Stomach smooth muscle (tissue), 2 donors: Measurements from ENCODE around the gene FAM20C.

Experiments
- H3K27ac ChIP-seq: one replicate; pipeline ENCODE4 v1.7.0; 2013; ENCODE audit warnings: mild to moderate bottlenecking, low read length, inconsistent platforms
- H3K27me3 ChIP-seq, 2 donors: one replicate each; pipeline ENCODE4 v1.7.0; 2013; ENCODE audit warnings: low read length in 2 of 2; ENCODE audit not compliant: insufficient read depth in 2 of 2, control insufficient read depth in 1 of 2
- H3K36me3 ChIP-seq, 2 donors: one replicate each; pipeline ENCODE4 v1.7.0; 2013; ENCODE audit warnings: low read length in 2 of 2; ENCODE audit not compliant: control insufficient read depth in 2 of 2, insufficient read depth in 2 of 2
- H3K4me1 ChIP-seq: one replicate; pipeline ENCODE4 v1.7.0; 2013; ENCODE audit warnings: low read length; ENCODE audit not compliant: control insufficient read depth, insufficient read depth
- H3K4me3 ChIP-seq, 2 donors: one replicate each; pipeline ENCODE4 v1.7.0; 2013; ENCODE audit warnings: low read length in 2 of 2
- H3K9ac ChIP-seq, 2 donors: one replicate each; pipeline ENCODE4 v1.7.0; 2013; ENCODE audit warnings: low read length in 2 of 2, mild to moderate bottlenecking in 1 of 2
- H3K9me3 ChIP-seq, 2 donors: one replicate each; pipeline ENCODE4 v1.7.0; 2013; ENCODE audit warnings: low read length in 2 of 2; ENCODE audit not compliant: control insufficient read depth in 2 of 2
- donor health status: healthy.
- donor health status: Pancreatic carcinoma.

The FAM20C gene

DNA sequence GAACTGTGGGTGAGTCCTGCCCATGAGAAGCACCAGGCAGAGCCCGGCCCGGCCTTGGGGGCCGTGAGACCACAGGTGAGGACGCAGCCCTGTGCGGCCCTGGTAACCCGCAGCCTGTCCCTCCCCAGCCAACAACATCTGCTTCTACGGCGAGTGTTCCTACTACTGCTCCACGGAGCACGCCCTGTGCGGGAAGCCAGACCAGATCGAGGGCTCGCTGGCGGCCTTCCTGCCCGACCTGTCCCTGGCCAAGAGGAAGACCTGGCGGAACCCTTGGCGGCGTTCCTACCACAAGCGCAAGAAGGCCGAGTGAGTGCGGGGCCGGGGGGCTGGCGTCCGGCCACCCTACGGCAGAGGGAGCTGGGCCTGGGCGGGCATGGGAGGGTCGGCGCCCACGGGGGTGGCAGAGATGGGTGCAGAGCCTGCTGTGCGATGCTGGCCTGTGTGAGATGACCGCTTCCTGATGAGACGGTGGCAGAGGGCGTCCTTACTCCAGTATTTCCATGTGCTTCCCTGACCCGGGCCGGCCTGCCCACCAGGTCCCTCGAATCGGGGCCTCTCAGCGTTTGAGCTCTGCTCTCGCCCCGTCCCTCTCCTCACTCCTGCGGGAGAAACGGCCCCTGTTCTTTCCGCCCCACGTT is 63.5 kb downstream of the FAM20C start:
- H3K4me1 ChIP-seq, result no peaks in the 10 kb centered on the region
- no peak overlapping the region for H3K9ac ChIP-seq
- no peak overlapping the region for H3K27ac ChIP-seq
- H3K36me3 ChIP-seq, result peaks cover 66 to 80% of the 10 kb centered on the region in 2 donors
- H3K9me3 ChIP-seq, result no peaks in the 10 kb centered on the region
- H3K4me3 ChIP-seq, result no peak overlapping the region
- no peaks in the 10 kb centered on the region for H3K27me3 ChIP-seq

DNA sequence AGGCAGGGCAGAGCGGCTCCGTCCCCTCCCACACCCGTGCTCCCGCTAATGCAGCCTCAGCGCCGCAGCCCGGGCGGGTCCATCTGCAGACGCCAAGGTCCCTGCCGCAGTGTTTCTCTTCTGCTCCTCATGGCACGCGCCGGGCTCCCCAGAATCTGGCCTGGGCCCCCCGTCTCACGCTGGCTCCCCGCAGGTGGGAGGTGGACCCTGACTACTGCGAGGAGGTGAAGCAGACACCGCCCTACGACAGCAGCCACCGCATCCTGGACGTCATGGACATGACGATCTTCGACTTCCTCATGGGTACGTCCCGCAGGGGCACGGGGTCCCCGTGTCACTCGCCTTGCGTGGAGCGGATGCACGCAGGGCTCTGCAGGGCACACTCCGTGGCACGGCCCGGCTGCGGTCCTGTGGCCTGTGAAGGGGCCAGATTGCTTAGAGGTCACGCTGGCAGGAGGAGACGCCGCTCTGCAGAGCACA is 64.1 kb downstream of the FAM20C start:
- Histone ChIP-seq H3K4me1 (no peaks in the 10 kb centered on the region), H3K27ac (no peak overlapping the region), H3K27me3 (no peaks in the 10 kb centered on the region), H3K4me3 (no peak overlapping the region), H3K36me3 (peaks cover 69 to 83% of the 10 kb centered on the region in 2 donors), H3K9ac (no peak overlapping the region), H3K9me3 (no peaks in the 10 kb centered on the region)

DNA sequence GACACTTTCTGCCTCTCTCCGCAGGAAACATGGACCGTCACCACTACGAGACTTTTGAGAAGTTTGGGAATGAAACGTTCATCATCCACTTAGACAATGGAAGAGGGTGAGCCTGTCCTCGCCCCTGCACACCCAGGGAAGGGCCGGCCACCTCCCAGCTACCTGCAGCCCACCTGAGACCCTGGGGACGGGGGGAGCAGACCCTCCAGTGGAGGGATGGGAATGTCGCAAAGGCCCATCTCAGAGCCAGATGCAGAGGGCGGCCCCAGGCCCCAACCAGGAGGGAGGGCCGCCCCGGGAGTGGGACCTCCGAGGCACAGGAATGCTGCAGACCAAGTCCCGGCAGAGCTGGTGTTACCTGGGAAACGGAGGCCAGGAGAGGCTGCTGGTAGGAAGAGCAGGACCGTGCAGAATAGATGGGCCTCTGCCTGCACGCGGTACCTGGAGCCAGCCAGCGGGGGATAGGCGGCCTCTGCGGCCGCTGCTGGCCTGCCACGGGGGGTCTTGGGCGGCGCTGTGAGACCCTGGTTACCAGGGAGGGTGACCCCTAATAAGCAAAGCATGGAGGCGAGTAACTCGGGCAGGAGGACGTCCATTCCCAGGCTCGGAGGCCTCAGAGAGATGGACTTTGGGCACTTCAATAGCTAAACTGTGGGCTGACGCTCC is 64.7 kb downstream of the FAM20C start:
- Histone ChIP-seq H3K27me3 (no peaks in the 10 kb centered on the region), H3K36me3 (peaks cover 67 to 77% of the 10 kb centered on the region in 2 donors)

DNA sequence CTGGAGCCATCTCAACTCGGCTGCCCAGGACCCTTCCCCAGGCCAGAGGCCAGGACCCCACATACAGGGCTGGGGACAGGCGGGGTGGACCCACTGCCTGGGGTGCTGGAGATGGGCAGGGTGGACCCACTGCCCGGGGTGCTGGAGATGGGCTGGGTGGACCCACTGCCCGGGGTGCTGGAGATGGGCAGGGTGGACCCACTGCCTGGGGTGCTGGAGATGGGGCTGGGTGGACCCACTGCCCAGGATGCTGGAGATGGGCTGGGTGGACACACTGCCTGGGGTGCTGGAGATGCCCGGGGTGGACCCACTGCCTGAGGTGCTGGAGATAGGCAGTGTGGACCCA is 65.2 kb downstream of the FAM20C start:
- no peak overlapping the region for H3K9ac ChIP-seq
- no peaks in the 10 kb centered on the region for H3K4me1 ChIP-seq
- no peak overlapping the region for H3K4me3 ChIP-seq
- H3K36me3 ChIP-seq, result peaks cover 62 to 72% of the 10 kb centered on the region in 2 donors
- no peaks in the 10 kb centered on the region for H3K27me3 ChIP-seq
- peaks cover 0 to 7% of the 10 kb centered on the region in 2 donors for H3K9me3 ChIP-seq
- H3K27ac ChIP-seq, result no peak overlapping the region

More for the DNA sequence above, 64.7 kb downstream of the FAM20C start:
- H3K9me3 ChIP-seq, result peaks cover 0 to 3% of the 10 kb centered on the region in 2 donors
- no peak overlapping the region for H3K9ac ChIP-seq
- H3K4me1 ChIP-seq, result no peaks in the 10 kb centered on the region
- no peak overlapping the region for H3K4me3 ChIP-seq
- no peak overlapping the region for H3K27ac ChIP-seq

DNA sequence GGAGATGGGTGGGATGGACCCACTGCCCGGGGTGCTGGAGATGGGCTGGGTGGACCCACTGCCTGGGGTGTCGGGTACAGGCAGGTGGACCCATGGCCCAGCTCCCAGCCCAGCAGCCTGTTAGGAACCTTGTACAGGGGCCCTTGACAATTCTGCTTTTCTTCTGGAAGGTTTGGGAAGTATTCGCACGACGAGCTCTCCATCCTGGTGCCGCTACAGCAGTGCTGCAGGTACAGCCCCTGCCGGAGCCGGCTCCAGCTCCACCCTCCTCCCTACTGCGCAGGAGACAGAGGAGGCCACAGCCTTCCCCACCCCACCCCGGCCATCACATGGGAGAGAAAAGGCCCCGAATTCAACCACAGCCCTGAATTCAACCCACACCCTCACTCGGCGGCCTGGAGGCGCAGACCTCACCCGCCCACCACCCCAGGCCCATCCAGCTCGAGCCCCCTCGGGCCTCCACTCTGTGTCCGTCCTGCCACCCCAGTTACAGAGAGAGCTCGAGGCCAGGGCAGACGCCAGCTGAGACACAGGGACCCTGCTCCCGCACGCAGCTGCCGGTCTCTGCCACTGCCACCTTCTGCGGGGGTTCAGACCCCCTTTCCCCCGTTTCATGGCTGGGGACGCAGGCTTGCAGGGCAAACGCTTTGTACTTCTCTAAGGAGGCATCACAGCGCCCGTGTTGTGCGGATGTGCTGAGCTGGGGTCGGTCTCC is 66.3 kb downstream of the FAM20C start:
- H3K36me3 ChIP-seq, result peaks cover 54 to 62% of the 10 kb centered on the region in 2 donors
- no peak overlapping the region for H3K9ac ChIP-seq
- H3K27ac ChIP-seq, result no peak overlapping the region
- no peaks in the 10 kb centered on the region for H3K27me3 ChIP-seq
- H3K9me3 ChIP-seq, result peaks cover 0 to 7% of the 10 kb centered on the region in 2 donors
- no peaks in the 10 kb centered on the region for H3K4me1 ChIP-seq
- H3K4me3 ChIP-seq, result no peak overlapping the region

DNA sequence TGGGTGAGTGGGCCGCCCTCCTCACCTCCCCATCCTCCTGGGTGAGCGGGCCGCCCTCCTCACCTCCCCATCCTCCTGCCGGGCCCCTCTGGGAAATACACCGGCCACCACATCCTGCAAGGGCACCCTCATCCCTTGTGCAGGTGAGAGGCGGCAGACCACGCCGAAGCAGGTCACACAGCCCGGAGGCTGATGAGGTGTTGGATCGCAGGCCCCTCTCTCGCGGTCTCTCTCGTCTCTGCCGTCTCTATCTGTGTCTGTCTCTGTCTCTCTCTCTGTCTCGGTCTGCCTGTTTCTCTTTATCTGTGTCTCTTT is 66.8 kb downstream of the FAM20C start:
- no peak overlapping the region for H3K27ac ChIP-seq
- no peak overlapping the region for H3K4me3 ChIP-seq
- peaks cover 0 to 7% of the 10 kb centered on the region in 2 donors for H3K9me3 ChIP-seq
- H3K9ac ChIP-seq, result no peak overlapping the region
- no peaks in the 10 kb centered on the region for H3K4me1 ChIP-seq
- H3K36me3 ChIP-seq, result peaks cover 54 to 57% of the 10 kb centered on the region in 2 donors
- no peaks in the 10 kb centered on the region for H3K27me3 ChIP-seq

DNA sequence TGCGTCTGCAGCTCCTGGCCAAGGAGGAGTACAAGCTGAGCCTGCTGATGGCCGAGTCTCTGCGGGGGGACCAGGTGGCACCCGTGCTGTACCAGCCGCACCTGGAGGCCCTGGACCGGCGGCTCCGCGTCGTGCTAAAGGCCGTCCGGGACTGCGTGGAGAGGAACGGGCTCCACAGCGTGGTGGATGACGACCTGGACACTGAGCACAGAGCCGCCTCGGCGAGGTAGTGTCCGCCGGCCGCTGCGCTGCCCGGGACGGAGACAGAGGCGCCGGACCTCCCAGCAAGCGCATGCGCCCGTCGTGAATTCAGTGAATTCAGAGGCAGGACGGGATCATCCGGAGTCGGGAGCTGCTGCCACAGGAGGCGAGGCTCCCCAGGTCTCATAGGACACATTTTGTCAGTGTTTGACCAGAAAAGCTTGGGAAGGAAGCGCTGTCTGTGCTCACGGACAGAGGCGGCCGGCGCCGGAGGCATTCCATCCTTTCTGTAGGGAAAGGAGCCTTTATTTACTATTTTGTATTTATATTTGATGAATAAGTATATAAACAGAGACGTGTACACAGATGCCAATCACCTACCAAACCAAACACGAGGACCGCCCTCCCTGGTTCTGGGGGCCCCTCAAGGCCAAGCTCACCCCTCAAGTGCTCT is 67.5 kb downstream of the FAM20C start:
- peaks cover 50 to 51% of the 10 kb centered on the region in 2 donors for H3K36me3 ChIP-seq
- H3K4me3 ChIP-seq, result no peak overlapping the region
- H3K9ac ChIP-seq, result no peak overlapping the region
- no peaks in the 10 kb centered on the region for H3K27me3 ChIP-seq
- no peaks in the 10 kb centered on the region for H3K4me1 ChIP-seq
- H3K9me3 ChIP-seq, result peaks cover 0 to 7% of the 10 kb centered on the region in 2 donors
- H3K27ac ChIP-seq, result no peak overlapping the region

DNA sequence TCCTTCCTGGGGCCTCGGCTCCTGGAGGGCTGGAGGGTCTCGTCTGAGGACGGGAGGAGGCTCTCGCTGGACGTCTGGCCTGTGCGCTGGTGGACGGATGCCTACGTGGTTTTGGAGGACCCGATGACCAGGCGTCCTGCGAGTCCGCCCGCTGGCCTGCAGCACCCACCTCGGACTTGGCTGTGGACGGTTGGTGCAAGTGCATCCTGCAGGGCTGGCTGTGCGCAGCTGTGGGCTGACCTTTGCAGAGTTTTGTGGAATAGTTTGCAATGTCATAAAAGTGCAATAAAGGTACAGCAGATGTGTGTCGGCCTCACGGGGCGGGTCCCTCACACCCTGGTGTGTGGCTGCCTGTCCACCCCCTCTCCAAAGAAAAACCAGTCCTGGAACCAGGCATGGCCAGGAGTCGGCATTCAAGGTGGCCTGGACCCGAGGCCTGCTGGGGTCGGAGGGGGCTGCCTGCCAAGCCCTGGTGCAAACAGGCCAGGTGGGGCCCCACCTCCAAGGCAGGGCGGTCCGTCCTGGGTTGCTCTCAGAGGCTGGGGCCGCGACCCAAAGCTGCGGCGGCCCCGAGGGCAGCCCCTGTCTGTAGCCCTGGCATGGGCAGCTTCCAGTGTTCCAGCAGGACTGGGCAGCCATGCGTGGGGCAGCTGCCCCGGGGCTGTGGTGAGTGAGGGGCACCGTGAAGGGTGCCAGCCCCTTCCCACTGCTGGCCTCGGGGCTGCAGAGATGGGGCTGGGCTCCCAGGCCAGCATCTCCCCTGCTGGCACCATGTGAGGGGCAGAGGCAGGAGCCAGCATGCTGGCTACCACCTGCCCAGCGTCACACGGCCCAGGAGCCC is 68.3 kb downstream of the FAM20C start:
- H3K9ac ChIP-seq, result no peak overlapping the region

DNA sequence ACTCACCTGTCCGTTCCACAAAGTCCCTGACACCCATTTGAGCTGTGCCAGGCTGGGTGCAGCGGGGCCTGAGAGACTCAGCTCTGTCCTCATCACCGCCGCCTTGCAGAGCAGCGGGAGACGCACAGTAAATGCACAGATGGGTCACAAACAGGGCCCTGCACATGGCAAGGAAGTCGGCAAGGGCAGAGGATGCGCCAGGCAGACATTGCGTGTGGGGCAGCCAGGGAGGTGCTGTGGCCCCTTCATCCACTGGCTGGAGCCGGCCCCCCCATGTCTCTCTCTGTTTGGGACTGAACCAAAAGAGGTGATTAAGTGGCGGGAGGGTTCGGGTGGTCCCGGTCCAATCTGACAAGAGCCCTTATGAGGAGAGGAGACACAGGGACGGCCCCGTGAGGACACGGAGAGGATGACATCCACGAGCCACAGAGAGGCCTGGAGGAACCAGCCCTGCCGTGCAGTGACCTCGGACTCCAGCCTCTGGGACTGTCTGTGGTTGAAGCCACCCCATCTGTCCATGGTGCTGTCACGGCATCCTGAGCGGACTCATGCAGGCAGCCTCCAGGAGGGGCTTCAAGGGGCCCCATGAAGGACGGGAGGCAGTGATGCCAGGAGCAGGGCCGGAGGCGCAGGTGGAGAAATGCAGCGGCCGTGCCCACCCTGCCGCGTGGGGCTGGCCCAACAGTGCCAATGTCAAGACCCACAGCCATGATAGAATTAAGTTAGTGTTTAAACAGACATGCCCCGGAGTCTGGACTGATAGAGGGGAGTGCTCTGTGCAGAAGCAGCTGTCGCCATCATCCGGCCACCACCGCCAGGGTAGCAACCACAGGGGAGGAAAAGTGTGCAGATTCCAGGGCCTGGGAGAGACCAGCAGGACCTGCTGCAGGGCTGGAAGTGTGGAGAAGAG is 69.2 kb downstream of the FAM20C start:
- Histone ChIP-seq H3K9me3 (peaks cover 0 to 7% of the 10 kb centered on the region in 2 donors), H3K36me3 (peaks cover 38% of the 10 kb centered on the region in 2 donors), H3K27me3 (no peaks in the 10 kb centered on the region), H3K27ac (no peak overlapping the region), H3K4me1 (no peaks in the 10 kb centered on the region), H3K9ac (no peak overlapping the region), H3K4me3 (no peak overlapping the region)

More for the DNA sequence above, 68.3 kb downstream of the FAM20C start:
- Histone ChIP-seq H3K9me3 (peaks cover 0 to 7% of the 10 kb centered on the region in 2 donors), H3K27me3 (no peaks in the 10 kb centered on the region), H3K4me1 (no peaks in the 10 kb centered on the region), H3K27ac (no peak overlapping the region), H3K36me3 (peaks cover 43 to 44% of the 10 kb centered on the region in 2 donors), H3K4me3 (no peak overlapping the region)
